HepG2 (cell line): Measurements from ENCODE around the gene MEPCE. TPM values are rescaled to one million over a fixed set of nuclear protein-coding genes. Genes with fewer than 3 reads are reported as not detected.

Experiments used
- ATAC-seq: fragments of 200-7000 bp; cut with Tn5 transposase; 3 replicates; pipeline ENCODE4 v1.9.1; 2020; ENCODE audit warnings: mild to moderate bottlenecking, moderate library complexity
- BruUV-seq: library from RNA; stranded (reverse); fragments of 400-500 nt; replicated peaks from 2 replicates; lab custom pipeline; 2021; lab: Mats Ljungman, UMichigan
- CTCF ChIA-PET: fragments of 300-600 bp; formaldehyde crosslinking; extraction: SDS; loops from one replicate; lab custom pipeline; 2021; ENCODE audit warnings: low total read pairs, inconsistent platforms, low intra/inter-chr PET ratio; lab: Yijun Ruan, JAX
- POLR2A ChIA-PET: fragments of 350-600 bp; sonication (Branson Sonifier 250); formaldehyde crosslinking; loops from one replicate; lab custom pipeline; 2020; ENCODE audit warnings: antibody characterized with exemption, inconsistent platforms; lab: Yijun Ruan, JAX
- DNase-seq: peaks from one replicate; pipeline ENCODE4 v3.0.0-alpha.2; 2015; ENCODE audit warnings: low spot score
- FAIRE-seq: peaks from 3 replicates; lab custom pipeline; 2011; peaks lifted over from hg19 to GRCh38; lab: Jason Lieb, UNC
- H2AFZ ChIP-seq: one replicate; pipeline ENCODE4 v1.6.1; 2011; ENCODE audit warnings: low read length, inconsistent platforms
- H3K27ac ChIP-seq: fragments of 300-600 bp; 3 replicates; pipeline ENCODE4 v1.8.0; 2011; ENCODE audit warnings: mixed run types, mild to moderate bottlenecking, mixed read lengths, low read length, inconsistent platforms; ENCODE audit not compliant: insufficient read depth; ENCODE audit errors: extremely low read length
- H3K27me3 ChIP-seq, 2 experiments: fragments of 200-600 bp in 1 of 2; 2 replicates in 1 of 2; 3 replicates in 1 of 2; pipeline versions ENCODE4 v1.6.0 to v1.8.0; 2011; ENCODE audit warnings: low read length in 2 of 2, mild to moderate bottlenecking in 2 of 2, moderate library complexity in 2 of 2, inconsistent platforms in 1 of 2; ENCODE audit not compliant: insufficient read depth in 2 of 2, control insufficient read depth in 1 of 2
- H3K36me3 ChIP-seq, 2 experiments: fragments of 200-600 bp in 1 of 2; replicated peaks in 1 of 2; 2 replicates in 1 of 2; 3 replicates in 1 of 2; pipeline versions ENCODE4 v1.5.1 to v1.8.0; 2011; ENCODE audit warnings: low read length in 2 of 2, inconsistent platforms in 1 of 2; ENCODE audit not compliant: insufficient read depth in 2 of 2, control insufficient read depth in 1 of 2
- H3K4me1 ChIP-seq: 2 replicates; pipeline ENCODE4 v1.5.1; 2012; ENCODE audit warnings: low read length, inconsistent platforms; ENCODE audit not compliant: insufficient read depth
- H3K4me2 ChIP-seq: 2 replicates; pipeline ENCODE4 v1.6.0; 2011; ENCODE audit warnings: low read depth, low read length, inconsistent platforms
- H3K4me3 ChIP-seq, 3 experiments: fragments of 200-600 bp in 1 of 3; sonication (generic), shearing (Covaris generic) in 1 of 3; replicated peaks in 1 of 3; 2 replicates each; pipeline ENCODE4 v1.5.1; 2011 to 2016; ENCODE audit warnings: low read length in 3 of 3, inconsistent platforms in 2 of 3, low read depth in 2 of 3, mild to moderate bottlenecking in 2 of 3, control low read depth in 1 of 3, mixed read lengths in 1 of 3; ENCODE audit not compliant: insufficient read depth in 1 of 3
- H3K79me2 ChIP-seq: one replicate; pipeline ENCODE4 v1.6.1; 2011; ENCODE audit warnings: low read length, inconsistent platforms; ENCODE audit not compliant: insufficient read depth
- H3K9ac ChIP-seq: 2 replicates; pipeline ENCODE4 v1.6.0; 2011; ENCODE audit warnings: mild to moderate bottlenecking, low read depth, low read length, inconsistent platforms; ENCODE audit not compliant: insufficient read depth
- H3K9me3 ChIP-seq: 2 replicates; pipeline ENCODE4 v1.5.1; 2012; ENCODE audit warnings: mild to moderate bottlenecking, low read length
- H4K20me1 ChIP-seq: 2 replicates; pipeline ENCODE4 v1.6.0; 2011; ENCODE audit warnings: inconsistent platforms, mild to moderate bottlenecking, low read length, moderate library complexity; ENCODE audit not compliant: insufficient read depth
- HNF4A ChIP-seq: sonication (generic); formaldehyde crosslinking; IDR thresholded peaks from 2 replicates; pipeline ENCODE4 v1.4.0; 2020; ENCODE audit warnings: missing genetic modification reagents
- HOXA9 ChIP-seq: sonication (generic); formaldehyde crosslinking; IDR thresholded peaks from 2 replicates; pipeline ENCODE4 v1.8.1; 2022; ENCODE audit warnings: missing genetic modification reagents, mild to moderate bottlenecking, moderate library complexity, borderline replicate concordance
- KAT7 ChIP-seq: IDR thresholded peaks from 2 replicates; pipeline ENCODE4 v1.6.1; 2018; ENCODE audit warnings: borderline replicate concordance, missing compliant biosample characterization
- WIZ ChIP-seq: sonication (generic); formaldehyde crosslinking; IDR thresholded peaks from 2 replicates; pipeline ENCODE4 v1.5.1; 2020; ENCODE audit warnings: mild to moderate bottlenecking, missing genetic modification reagents
- ZNF3 ChIP-seq: IDR thresholded peaks from 2 replicates; pipeline ENCODE4 v1.7.0; 2017; ENCODE audit warnings: inconsistent platforms
- ZNF562 ChIP-seq: sonication (generic); formaldehyde crosslinking; IDR thresholded peaks from 2 replicates; pipeline ENCODE4 v1.8.0; 2022; ENCODE audit warnings: missing genetic modification reagents, borderline replicate concordance
- ZNF674 ChIP-seq: sonication (generic); formaldehyde crosslinking; IDR thresholded peaks from 2 replicates; pipeline ENCODE4 v1.5.0; 2020; ENCODE audit warnings: low read depth, mild to moderate bottlenecking, missing genetic modification reagents
- WGBS: methylation state at CpG from one replicate; pipeline ENCODE4 v1.1.6; 2017; ENCODE audit warnings: low lambda C conversion rate; 5-methylcytosine and 5-hydroxymethylcytosine counted together
- in situ Hi-C: cut with HindIII; loops from 2 replicates; pipeline ENCODE4 v1.10.0; 2017; ENCODE audit warnings: low pct_unique_long_range_greater_than_20kb; ENCODE audit not compliant: extremely low pct_ligation_motif_present
- intact Hi-C: fragments of 100-400 bp; cut with micrococcal nuclease; formaldehyde crosslinking; loops from one replicate; pipeline ENCODE4 v1.10.0; 2022; ENCODE audit not compliant: unreplicated experiment
- polyA plus RNA-seq, 8 experiments: library from polyadenylated mRNA; depleted of rRNA in 3 of 8; stranded (reverse) in 7 of 8; unstranded in 1 of 8; fragments of >200 nt; fragmentation: Illumina TruSeq in 4 of 8; extraction: Trizol in 4 of 8; gene quantifications; 2 replicates each; pipeline versions ENCODE4 v1.2.1 to v1.2.3, GENCODE V29; 2011 to 2016; ENCODE audit warnings: low read depth in 4 of 8, missing spikeins in 1 of 8, mixed read lengths in 1 of 8; ENCODE audit not compliant: insufficient read depth in 1 of 8
- total RNA-seq, 5 experiments: library from RNA; depleted of rRNA; stranded (reverse); fragments of >200 nt; fragmentation: Illumina TruSeq; extraction: Trizol; gene quantifications; 2 replicates each; pipeline ENCODE4 v1.2.3, GENCODE V29; 2016; ENCODE audit warnings: low read depth in 1 of 5

Gene MEPCE
- total and polyA plus RNA-seq, 2 of the 13 experiments (the other 11 are each of a cell fraction or from before 2014, with no cell fraction given), result 12.3 to 26.0 TPM

- intact Hi-C loops, result no loop called here
- H3K27ac ChIP-seq, result no peak overlapping the region
- ChIA-PET CTCF (no interaction called here), POLR2A (no interaction called here)
- no peaks in the 10 kb centered on the region for H3K9me3 ChIP-seq
- WGBS, result no CpG with 5 or more reads among the region's 4 CpGs
- H3K27me3 ChIP-seq, result no peaks in the 10 kb centered on the region
- no peaks in the 10 kb centered on the region for H3K79me2 ChIP-seq
- TF ChIP-seq ZNF562 (CRISPR knock-in tag) (no peak), ZNF3 (CRISPR knock-in tag) (no peak), HOXA9 (CRISPR knock-in tag) (no peak), WIZ (CRISPR knock-in tag) (no peak)
- H3K4me2 ChIP-seq, result no peak overlapping the region
- no peaks in the 10 kb centered on the region for H4K20me1 ChIP-seq
- BruUV-seq, result no TSS peak
- peaks cover 11% of the 10 kb centered on the region for H3K4me1 ChIP-seq
- peaks cover 4 to 8% of the 10 kb centered on the region in 2 experiments; a peak in 4 of 5 replicates for H3K36me3 ChIP-seq
- H3K4me3 ChIP-seq, result no peak overlapping the region
- no peak overlapping the region for H2AFZ ChIP-seq
- no peak overlapping the region for H3K9ac ChIP-seq
- FAIRE-seq (no peak), DNase-seq (no peak), ATAC-seq (no peak)
- in situ Hi-C loops, result no loop called here
These were observed 41.4 kb downstream of the MEPCE start for GRCh38 chr7:100471021-100471420.

DNA sequence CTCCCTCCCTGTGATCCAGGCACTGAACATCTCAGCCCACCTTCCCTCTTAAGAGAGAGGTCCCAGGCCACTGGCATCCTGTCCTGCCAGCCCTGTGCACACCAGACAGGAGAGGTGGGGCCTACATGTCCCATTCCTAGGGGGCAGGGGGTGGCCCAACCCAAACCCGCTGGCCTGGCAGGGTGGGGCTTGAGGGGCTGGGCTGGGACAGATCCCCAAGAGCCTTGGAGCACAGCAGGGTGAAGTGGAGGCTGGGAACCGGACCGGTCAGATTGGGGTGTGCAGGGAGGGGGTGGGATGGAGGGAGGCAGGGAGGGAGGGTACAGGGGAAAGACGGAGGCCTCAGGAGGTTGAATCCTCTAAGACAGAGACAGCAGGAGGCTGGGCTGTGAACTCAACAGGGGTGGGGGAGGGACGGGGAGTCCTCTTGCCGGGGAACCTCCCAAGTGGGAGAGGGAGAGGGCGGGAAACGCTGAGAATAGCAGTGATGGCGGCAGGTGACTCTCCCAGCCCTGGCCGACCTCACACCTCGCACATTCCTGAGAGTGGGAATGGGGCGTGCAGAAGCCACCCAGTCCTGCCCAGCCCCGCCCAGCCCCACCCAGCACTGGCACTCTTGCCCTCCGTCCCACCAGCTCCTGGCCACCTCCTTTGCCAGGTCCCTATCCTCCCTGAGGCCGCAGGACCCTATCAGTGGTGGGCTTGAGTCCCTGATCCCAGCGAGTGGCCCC, 42.7 kb downstream of the MEPCE start:
- WGBS, result 93% methylated on average over 13 of the region's 16 CpGs
- DNase-seq (no peak), ATAC-seq (no peak), FAIRE-seq (no peak)
- H3K9me3 ChIP-seq, result no peaks in the 10 kb centered on the region
- H3K36me3 ChIP-seq, result peaks cover 4 to 8% of the 10 kb centered on the region in 2 experiments; a peak in 4 of 5 replicates
- no peaks in the 10 kb centered on the region for H3K27me3 ChIP-seq
- H3K79me2 ChIP-seq, result no peaks in the 10 kb centered on the region
- CTCF ChIA-PET, result no interaction called here
- no peak overlapping the region for H3K9ac ChIP-seq
- intact Hi-C loops, result no loop called here
- no peak overlapping the region for H3K4me2 ChIP-seq
- in situ Hi-C loops, result no loop called here
- no peak overlapping the region for H3K27ac ChIP-seq
- no peak overlapping the region for H3K4me3 ChIP-seq
- no peaks in the 10 kb centered on the region for H4K20me1 ChIP-seq
- H3K4me1 ChIP-seq, result peaks cover 21% of the 10 kb centered on the region
- POLR2A ChIA-PET, result no interaction called here
- no TSS peak for BruUV-seq
- TF ChIP-seq ZNF674, result no peak
- TF ChIP-seq HNF4A (CRISPR knock-in tag), result no peak
- no peak for TF ChIP-seq KAT7
- H2AFZ ChIP-seq, result no peak overlapping the region
